ENCODE data around the gene PATZ1.

Gene PATZ1

GRCh38 chr22:31282748-31283468 is 63.2 kb downstream of the PATZ1 start:
- no peak for DNase-seq (ENCODE audit: low read depth)

DNA sequence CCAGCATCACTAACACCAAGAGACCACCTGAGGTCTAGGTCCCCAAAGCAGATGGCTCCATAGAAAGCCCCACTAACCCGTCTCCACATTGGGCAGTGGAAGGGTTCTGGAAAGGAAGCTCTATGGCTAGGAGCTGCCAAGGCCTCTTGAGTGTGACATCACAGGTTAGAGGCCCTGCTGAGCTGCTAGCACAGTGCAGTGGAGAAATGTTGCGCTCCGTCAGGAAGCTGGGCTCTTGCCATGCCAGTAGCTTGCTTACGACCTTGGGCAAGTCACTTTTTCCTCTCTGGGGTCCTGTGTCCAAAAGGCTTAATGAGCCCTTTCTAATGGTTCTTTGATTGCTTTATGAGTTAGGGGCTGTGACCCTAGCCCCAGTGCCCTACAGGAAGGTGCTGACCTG is 64.4 kb downstream of the PATZ1 start:
- no peak for DNase-seq (ENCODE audit: low read depth)

- DNase-seq (ENCODE audit: low read depth), result no peak
These were observed 66.2 kb downstream of the PATZ1 start for GRCh38 chr22:31279821-31280505.

DNA sequence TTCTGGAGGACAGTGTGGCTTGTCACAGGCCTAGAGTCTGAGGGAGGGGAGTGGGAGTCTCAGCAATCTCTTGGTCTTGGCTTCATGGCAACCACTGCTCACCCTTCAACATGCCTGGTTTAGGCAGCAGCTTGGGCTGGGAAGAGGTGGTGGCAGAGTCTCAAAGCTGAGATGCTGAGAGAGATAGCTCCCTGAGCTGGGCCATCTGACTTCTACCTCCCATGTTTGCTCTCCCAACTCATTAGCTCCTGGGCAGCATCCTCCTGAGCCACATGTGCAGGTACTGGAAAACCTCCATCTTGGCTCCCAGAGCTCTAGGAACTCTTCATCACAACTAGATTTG is 66.8 kb downstream of the PATZ1 start:
- no peak for DNase-seq (ENCODE audit: low read depth)

DNA sequence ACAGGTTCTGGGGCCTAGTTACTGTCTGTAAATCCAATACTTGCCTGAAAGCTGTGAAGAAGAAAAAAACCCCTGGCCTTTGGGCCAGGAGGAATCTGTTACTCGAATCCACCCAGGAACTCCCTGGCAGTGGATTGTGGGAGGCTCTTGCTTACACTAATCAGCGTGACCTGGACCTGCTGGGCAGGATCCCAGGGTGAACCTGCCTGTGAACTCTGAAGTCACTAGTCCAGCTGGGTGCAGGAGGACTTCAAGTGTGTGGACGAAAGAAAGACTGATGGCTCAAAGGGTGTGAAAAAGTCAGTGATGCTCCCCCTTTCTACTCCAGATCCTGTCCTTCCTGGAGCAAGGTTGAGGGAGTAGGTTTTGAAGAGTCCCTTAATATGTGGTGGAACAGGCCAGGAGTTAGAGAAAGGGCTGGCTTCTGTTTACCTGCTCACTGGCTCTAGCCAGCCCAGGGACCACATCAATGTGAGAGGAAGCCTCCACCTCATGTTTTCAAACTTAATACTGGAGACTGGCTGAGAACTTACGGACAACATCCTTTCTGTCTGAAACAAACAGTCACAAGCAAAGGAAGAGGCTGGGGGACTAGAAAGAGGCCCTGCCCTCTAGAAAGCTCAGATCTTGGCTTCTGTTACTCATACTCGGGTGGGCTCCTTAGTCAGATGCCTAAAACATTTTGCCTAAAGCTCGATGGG is 67.4 kb downstream of the PATZ1 start:
- no peak for DNase-seq (ENCODE audit: low read depth)

DNA sequence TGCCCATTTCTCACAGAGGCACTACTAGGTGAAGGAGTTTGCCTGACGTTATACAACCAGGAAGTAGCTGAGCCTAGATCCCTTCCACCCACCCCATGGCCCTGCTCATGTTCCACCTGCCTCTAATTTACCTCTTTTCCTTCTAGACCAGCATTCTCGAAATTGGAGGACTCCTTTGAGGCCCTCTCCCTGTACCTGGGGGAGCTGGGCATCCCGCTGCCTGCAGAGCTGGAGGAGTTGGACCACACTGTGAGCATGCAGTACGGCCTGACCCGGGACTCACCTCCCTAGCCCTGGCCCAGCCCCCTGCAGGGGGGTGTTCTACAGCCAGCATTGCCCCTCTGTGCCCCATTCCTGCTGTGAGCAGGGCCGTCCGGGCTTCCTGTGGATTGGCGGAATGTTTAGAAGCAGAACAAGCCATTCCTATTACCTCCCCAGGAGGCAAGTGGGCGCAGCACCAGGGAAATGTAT is 68.0 kb downstream of the PATZ1 start:
- no peak for DNase-seq (ENCODE audit: low read depth)

GRCh38 chr22:31277741-31278140 is 68.4 kb downstream of the PATZ1 start:
- no peak for DNase-seq (ENCODE audit: low read depth)

GRCh38 chr22:31276426-31277167 is 69.5 kb downstream of the PATZ1 start:
- DNase-seq (ENCODE audit: low read depth), result no peak

Measured in GM04504 (cell line).